Ammon's horn (tissue), 1 donor: ENCODE measurements around the gene SMIM8.
"Not testable (repeated sequence)": the region's sequence is repeated elsewhere in the genome, so short reads cannot be mapped to it uniquely, and the experiment has no call there.

ENCODE experiments used
- DNase-seq: peaks from one replicate; pipeline ENCODE4 v3.0.0-alpha.2; 2016; ENCODE audit warnings: low spot score

The SMIM8 gene

DNA sequence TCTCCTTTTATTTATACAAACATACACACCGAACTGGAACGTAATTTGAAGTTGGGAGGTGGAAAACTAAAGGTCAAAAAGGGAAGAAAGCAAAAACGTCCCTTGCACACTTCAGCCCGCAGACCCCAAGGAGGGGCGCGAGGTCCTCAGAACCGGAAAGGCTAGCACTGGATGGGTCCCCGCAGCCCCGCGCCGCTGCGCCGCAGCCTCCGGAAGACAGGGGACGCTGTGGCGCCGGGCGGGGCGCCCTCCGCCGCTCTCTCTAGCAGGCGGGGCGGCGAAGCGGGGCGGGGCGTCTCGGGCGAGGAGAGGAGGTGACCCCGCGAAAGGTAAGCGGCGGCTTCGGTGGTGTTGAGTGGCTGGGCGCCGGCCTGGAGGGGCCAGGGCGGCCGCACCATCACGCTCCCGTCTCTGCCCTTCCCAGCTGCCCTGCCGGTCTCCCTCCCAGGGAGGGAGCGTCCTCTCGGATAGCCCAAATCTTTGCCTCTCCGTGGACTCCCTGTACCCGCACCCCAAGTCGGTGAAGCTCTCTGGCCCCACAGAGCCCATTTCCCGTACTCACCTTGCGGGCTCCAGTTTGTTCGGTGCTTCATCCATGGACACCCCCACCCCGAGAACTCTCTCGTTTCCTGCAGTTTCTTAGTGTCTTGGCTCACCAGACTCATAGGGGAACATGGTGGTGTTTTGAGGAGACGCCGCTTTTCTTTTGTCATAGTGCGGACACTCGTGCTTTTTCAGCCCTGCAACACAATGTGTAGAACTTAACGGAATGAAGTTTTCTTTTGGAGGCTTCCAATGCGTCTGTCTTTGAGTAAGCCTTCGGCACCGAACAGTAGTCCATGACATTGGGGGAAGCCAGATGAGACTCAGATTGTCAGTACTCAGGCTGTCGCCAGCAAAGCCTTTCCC, at the start of gene SMIM8:
SMIM8 (plus strand) TSS at position 285 of the 909 bp plus-strand sequence. CDS start 14,444 bp downstream, outside the sequence.
- DNase-seq: peak; percentile 80

GRCh38 chr6:87274660-87275274, 47.6 kb upstream of the SMIM8 start:
- DNase-seq: no peak

DNA sequence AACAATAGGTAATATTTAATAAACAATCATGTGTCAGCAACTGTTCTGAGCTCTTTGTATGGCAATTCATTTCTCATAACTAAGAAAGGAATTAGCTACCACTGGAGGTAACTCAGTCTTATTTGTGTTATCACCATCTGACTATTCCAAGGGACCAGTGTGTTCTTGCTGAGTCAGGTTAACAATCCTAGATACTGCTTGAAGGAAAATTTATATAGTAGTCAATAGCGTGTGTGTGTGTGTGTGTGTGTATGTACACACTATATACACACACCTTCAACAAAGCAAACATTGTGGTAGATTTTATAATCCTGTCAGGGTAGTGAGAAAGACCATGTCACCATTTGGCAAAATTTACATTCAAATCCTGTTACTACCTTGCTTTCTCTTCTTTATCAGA, 45.8 kb upstream of the SMIM8 start:
- no peak for DNase-seq

DNA sequence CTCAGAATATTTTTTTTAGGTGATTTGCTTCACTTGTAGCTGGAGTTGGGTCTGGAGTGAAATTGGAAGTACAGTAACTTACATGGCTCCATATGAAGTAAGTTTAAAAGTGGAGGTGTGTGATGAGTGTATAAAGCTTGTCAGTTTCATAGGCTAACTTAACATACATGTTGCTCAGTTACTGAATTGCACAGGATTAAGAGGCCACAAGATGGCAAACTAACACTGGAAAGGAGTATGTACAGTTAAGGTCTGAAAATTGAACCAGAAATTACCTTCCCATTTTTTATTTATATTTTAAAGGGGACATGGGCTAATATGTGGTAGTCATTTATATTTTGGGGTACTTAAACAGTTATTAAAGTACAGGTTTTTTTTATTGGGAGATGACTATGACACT, 45.3 kb upstream of the SMIM8 start:
- DNase-seq: no peak

GRCh38 chr6:87279196-87279595, 43.2 kb upstream of the SMIM8 start:
- DNase-seq: no peak

DNA sequence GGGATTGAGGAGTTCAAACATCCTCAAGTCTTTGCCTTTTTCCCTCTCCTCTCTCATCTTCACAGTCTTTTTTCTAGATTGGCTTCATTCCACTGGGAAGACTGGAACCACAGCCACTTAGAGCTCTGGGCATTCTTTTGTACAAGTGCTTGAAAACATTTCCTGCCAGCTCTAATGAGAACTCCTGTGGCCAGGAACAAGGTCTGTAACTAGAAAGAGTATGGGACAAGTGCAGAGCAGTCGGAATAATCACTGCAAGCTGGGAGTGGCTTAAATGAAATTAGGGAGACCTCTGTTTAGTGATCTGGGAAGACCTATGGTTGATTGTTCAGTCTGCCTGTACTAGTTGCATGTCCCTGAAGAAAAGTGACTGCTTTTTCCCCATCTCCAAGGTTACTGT, 41.0 kb upstream of the SMIM8 start:
- DNase-seq: no peak

GRCh38 chr6:87282743-87283142, 39.6 kb upstream of the SMIM8 start:
- DNase-seq: no peak

DNA sequence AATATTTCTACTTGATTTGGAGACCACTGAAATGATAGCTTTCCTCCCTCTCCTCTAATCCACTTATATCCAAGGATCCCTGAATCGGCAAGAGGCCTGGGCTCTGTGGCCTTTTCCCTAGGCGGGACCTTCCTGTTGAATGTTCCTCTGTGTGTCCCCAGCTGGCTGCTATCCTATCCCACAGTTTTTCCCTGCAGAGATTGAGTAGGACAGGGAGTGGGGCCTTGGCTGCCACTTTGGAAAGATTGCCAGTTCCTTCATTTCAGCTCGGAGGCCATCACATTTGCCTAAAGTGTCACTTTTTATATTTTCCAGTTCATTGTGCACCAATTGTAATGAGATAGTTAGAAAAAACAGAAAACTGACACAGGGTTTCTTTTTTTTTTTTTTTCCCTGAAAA, 38.9 kb upstream of the SMIM8 start:
- no peak for DNase-seq

DNA sequence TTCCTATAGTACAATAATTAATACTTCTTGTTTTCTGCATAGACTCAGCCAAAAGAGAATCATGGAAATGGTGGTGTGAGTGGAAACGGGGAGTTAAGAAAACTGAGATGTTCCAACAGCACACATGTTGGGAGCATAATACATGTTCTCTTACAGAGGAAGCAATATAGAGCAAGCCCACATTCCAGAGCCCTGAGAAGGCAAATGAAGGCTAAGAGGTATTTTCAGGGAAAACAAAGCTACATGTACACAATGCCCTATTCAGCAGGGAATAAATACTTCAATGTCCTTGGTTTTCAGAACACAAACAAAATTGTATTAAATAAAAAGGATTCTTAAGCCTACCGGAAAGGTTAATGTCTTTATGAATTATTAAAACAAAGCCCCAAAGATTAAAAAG, 35.1 kb upstream of the SMIM8 start:
- no peak for DNase-seq

GRCh38 chr6:87289571-87289970, 32.8 kb upstream of the SMIM8 start:
- DNase-seq: no peak

- DNase-seq: no peak
These were observed 30.5 kb upstream of the SMIM8 start for GRCh38 chr6:87291883-87292282.

DNA sequence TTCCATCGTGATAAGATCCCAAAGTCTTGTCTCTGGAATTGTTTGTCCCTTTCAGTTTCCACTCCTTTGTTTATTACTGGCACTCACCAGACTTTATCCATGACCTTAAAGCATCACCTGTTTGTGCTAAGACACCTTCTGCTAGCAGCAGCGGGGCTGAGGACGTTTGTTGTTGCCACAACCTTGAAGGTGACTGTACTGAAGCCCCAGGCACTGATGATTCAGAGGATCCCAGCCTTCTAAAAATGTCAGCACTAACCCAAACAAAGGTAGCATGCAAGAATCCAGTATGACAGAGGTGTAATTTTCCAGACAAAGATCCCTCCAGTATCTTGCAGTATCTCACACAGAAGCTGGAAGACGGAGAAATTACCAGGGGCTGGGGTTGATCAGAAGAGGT, 28.9 kb upstream of the SMIM8 start:
- no peak for DNase-seq

DNA sequence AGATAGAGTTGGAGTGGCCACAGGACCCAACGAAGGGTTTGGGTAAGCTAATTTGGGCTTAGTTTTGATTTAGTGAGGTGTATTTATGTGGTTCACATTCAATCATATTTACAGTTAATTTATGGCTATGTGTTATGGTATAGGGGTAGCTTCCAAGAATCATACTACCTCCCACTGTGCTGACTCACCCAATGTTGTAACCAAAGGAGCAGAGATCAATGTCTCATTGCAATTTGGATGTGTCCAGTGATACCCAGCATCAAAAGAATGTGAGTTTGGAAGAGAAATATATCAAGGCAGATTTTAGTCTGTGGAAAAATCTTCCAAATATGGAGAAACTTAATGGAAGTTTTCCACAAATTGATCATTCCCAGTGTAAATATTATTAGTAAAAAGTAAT, 25.3 kb upstream of the SMIM8 start:
- DNase-seq: no peak

- DNase-seq: not testable (repeated sequence)
These were observed 21.1 kb upstream of the SMIM8 start for GRCh38 chr6:87301277-87301676.

DNA sequence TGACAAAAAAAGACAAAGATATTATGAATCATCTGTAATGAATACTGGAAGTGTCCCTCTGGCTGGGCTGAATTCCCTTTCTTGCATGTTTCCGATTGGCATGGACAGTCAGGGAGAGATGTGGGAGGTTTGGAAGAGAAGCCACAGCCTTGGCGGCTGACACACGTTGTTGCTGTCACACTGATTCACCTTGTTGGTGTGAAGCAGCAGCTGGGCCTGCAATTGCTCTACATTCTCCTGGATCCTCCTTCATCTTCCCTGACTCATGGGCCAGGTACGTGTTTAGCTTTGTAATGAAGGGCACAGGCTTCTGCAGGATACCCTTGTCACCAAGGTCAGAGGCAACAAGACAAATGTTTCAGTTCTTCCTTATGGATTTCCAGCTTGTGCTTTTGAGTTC, 13.4 kb upstream of the SMIM8 start:
- DNase-seq: no peak

- no peak for DNase-seq
These were observed 9.5 kb upstream of the SMIM8 start for GRCh38 chr6:87312860-87313259.

- DNase-seq: no peak
These were observed 7.3 kb upstream of the SMIM8 start for GRCh38 chr6:87315071-87315470.

DNA sequence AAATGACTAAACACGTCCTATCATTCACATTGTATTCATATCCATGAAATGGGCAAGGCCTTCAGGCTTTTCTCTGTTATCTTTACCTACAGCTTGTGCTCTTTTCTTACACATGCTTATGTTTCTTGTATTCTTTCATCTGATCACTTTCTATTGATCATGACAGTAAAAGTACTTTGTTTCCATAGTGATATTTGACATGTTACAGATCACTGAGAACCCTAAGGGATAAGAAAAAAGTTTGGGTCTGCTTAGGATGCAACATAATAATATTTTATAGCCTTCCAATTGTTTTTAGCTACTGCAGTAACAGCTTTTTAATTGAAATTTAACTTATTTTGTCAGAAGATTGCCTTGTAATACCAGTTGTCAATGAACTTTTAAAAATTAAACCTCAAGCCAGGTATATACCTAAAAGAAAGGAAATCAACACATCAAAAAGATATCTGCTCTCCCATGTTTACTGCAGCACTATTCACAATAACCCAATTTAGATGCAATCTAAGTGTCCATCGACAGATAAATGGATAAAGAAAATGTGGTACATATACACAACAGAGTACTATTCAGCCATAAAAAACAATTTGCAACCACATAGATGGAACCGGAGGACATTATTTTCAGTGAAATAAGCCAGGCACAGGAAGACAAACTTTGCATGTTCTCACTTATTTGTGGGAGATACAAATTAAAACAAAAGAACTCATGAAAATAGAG, 3.0 kb upstream of the SMIM8 start:
- no peak for DNase-seq

- DNase-seq: not testable (repeated sequence)
These were observed 1.5 kb downstream of the SMIM8 start for GRCh38 chr6:87323880-87324279.

DNA sequence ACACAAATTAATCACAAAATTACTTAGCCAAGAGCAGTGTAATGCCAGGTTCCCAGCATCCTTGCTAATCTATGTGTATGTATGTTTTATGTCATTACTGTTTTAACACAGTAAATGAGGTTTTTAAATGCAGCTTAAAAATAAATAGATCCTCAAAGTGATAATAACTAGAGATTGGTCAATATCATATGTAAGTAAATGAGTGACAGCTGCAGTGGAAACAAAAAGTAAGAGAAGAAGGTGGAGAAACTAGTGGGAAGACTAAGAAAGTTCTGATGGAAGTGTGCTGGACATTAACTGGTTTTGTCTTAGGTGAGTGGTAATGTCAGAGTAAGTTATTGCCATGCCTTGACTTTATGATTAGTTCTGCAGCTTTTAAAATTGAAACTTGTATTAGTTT, 8.6 kb downstream of the SMIM8 start:
- DNase-seq: no peak

DNA sequence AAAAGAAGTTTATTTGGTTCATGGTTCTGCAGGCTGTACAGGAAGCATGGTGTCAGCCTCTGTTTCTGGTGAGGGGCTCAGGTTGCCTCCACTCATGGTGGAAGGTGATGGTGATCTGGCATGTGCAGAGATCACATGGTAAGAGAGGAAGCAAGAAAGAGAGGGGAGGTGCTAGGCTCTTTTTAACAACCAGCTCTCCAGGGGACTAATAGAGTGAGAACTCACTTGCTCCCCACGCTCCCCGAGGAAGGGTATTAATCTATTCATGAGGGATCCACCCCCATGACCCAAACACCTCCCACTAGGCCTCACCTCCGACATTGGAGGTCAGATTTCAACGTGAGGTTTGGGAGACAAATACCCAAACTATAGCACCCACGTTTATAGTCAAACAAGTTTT, 10.6 kb downstream of the SMIM8 start:
- no peak for DNase-seq

DNA sequence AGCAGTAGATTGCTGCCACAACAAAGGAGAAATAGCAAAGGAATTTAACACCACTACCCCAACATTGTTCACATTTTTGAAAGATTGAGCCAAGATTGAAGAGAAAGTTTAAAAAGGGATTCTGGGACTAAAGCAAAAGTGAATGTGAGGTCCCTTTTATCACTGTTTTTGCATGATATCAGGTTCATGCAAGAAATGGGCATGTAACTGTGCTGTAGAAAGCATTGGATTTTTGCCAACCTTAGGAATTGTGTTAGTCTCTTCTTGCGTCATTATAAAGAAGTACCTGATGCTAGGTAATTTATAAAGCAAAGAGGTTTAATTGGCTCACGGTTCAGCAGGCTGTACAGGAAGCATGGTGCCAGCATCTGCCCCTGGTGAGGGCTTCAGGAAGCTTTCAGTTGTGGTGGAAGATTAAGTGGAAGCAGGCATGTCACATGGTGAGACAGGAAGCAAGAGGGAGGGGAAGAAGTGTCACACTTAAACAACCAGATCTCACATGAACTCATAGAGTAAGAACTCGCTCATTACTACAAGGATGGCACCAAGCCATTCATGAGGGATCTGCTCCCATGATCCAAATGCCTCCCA, 11.3 kb downstream of the SMIM8 start:
- no peak for DNase-seq

DNA sequence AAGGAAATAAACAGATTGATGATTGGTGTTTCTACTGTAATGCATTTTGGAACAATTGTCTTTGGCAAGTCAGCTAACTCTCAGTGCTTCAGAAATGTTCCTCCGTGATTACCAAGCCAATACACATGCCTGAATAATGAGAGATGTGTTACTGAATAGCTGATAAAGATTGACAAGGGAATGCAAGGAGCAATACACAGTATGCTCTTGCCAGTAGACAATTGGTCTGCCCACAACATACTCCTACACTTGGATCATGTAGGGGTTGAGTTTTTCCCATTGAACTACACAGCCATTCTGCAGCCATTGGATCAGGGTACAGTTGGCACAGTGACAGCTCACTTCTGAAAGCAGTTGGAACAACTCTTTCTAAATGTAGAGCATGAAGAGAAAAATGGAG, 12.3 kb downstream of the SMIM8 start:
- DNase-seq: no peak
